ENCODE results near the gene LRRC3.

DNA sequence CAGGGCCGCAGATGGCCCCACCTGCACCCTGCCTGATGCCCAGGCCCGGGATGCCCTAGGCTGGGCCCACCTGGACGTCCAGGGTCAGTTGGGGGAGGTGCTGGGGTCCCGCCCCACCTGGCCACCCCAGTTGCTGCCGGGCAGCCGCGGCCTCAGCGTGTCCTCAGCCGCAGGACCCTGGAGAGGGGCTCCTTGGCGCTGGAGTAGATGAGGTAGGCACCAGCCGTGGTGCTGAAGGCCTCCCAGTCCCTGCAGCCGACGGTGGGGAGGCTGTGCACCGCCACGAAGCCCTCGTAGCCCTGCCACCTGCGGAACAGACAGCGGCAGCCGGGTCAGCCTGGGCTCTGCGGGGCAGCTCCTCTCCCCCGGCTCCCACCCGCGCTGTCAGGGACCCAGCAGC lies 44.3 kb downstream of the LRRC3 start:
- TF ChIP-seq, protein P1, sequence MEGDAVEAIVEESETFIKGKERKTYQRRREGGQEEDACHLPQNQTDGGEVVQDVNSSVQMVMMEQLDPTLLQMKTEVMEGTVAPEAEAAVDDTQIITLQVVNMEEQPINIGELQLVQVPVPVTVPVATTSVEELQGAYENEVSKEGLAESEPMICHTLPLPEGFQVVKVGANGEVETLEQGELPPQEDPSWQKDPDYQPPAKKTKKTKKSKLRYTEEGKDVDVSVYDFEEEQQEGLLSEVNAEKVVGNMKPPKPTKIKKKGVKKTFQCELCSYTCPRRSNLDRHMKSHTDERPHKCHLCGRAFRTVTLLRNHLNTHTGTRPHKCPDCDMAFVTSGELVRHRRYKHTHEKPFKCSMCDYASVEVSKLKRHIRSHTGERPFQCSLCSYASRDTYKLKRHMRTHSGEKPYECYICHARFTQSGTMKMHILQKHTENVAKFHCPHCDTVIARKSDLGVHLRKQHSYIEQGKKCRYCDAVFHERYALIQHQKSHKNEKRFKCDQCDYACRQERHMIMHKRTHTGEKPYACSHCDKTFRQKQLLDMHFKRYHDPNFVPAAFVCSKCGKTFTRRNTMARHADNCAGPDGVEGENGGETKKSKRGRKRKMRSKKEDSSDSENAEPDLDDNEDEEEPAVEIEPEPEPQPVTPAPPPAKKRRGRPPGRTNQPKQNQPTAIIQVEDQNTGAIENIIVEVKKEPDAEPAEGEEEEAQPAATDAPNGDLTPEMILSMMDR (IDR thresholded peaks at IDR 0.05): no peak
- TF ChIP-seq POLR2AphosphoS5 (IDR thresholded peaks at IDR 0.05): no peak
- no peak for TF ChIP-seq POLR2A (IDR thresholded peaks at IDR 0.05)
- no peak for TF ChIP-seq EP300 (IDR thresholded peaks at IDR 0.05)

Data from suprapubic skin (tissue), 4 donors.